NCI-H748 (cell line): ENCODE measurements around the gene IGSF9.
A peak's percentile ranks its signal among the peaks of the same experiment; 100 is the strongest.

Experiments used
- DNase-seq: peaks from one replicate; lab custom pipeline; 2025; ENCODE audit not compliant: unreplicated experiment; lab: John Stamatoyannopoulos, UW

The IGSF9 gene, protein sequence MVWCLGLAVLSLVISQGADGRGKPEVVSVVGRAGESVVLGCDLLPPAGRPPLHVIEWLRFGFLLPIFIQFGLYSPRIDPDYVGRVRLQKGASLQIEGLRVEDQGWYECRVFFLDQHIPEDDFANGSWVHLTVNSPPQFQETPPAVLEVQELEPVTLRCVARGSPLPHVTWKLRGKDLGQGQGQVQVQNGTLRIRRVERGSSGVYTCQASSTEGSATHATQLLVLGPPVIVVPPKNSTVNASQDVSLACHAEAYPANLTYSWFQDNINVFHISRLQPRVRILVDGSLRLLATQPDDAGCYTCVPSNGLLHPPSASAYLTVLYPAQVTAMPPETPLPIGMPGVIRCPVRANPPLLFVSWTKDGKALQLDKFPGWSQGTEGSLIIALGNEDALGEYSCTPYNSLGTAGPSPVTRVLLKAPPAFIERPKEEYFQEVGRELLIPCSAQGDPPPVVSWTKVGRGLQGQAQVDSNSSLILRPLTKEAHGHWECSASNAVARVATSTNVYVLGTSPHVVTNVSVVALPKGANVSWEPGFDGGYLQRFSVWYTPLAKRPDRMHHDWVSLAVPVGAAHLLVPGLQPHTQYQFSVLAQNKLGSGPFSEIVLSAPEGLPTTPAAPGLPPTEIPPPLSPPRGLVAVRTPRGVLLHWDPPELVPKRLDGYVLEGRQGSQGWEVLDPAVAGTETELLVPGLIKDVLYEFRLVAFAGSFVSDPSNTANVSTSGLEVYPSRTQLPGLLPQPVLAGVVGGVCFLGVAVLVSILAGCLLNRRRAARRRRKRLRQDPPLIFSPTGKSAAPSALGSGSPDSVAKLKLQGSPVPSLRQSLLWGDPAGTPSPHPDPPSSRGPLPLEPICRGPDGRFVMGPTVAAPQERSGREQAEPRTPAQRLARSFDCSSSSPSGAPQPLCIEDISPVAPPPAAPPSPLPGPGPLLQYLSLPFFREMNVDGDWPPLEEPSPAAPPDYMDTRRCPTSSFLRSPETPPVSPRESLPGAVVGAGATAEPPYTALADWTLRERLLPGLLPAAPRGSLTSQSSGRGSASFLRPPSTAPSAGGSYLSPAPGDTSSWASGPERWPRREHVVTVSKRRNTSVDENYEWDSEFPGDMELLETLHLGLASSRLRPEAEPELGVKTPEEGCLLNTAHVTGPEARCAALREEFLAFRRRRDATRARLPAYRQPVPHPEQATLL

GRCh38 chr1:159945483-159946241 is at the start of gene IGSF9:
IGSF9 (minus strand) TSS chr1:159945613; CDS start chr1:159943454, 2,159 bp downstream.
- peak; percentile 97 for DNase-seq

DNA sequence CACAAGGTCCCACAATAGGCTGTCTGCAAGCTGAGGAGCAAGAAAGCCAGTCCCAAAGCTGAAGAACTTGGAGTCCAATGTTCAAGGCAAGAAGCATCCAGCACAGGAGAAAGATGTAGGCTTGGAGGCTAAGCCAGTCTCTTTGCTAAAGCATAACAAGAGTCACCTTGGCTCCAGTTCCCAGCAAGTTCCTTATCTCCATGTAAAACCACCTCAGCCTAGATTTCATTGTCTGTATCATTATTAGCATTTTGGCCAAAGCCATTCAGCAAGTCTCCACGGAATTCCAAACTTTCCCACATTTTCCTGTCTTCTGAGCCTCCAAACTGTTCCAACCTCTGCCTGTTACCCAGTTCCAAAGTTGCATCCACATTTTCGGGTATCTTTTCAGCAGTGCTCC is 49.5 kb upstream of the IGSF9 start:
- no peak for DNase-seq

GRCh38 chr1:159993911-159994310 is 48.5 kb upstream of the IGSF9 start:
- DNase-seq: no peak

DNA sequence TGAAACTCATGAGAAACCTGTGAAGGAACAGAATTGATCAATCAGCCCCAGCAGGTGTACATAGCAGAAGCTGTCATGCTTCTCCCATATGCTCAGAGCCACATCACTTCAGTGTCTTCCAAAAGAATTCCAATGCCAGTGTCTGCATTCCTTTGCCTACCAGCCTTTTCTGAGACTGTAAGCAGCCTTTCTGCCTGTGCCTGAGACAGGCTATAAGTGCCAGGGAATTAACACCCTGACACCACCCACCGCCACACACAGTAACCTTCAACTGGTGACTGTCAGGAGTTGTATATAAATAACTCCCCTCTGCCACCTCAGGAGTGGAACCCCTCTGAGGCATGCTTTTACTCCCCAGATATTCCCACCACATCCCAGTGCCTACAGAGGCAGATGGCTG is 46.7 kb upstream of the IGSF9 start:
- DNase-seq: no peak

GRCh38 chr1:159991513-159991912 is 46.1 kb upstream of the IGSF9 start:
- no peak for DNase-seq

- no peak for DNase-seq
Measured at GRCh38 chr1:159990005-159990404, 44.6 kb upstream of the IGSF9 start.

GRCh38 chr1:159989581-159989980 is 44.2 kb upstream of the IGSF9 start:
- DNase-seq: no peak

DNA sequence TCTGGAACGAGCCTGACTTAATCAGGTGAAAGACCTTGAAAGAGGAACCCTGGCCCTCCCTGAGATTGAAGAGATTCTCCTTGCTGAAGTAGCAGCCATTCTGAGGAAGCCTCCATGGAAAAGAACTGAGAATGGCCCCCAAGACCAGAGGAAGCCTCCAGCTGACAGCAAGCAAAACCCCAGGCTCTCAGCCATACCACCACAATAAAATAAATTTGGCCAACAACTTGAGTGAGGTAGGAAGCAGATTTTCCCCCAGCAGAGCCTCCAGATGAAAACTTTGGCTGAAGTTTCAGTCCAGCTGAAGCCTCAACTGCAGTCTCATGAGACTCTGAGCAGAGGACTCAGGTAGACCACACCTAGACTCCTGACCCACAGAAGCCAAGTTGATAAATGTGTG is 42.6 kb upstream of the IGSF9 start:
- DNase-seq: no peak

GRCh38 chr1:159987186-159987585 is 41.8 kb upstream of the IGSF9 start:
- DNase-seq: no peak

DNA sequence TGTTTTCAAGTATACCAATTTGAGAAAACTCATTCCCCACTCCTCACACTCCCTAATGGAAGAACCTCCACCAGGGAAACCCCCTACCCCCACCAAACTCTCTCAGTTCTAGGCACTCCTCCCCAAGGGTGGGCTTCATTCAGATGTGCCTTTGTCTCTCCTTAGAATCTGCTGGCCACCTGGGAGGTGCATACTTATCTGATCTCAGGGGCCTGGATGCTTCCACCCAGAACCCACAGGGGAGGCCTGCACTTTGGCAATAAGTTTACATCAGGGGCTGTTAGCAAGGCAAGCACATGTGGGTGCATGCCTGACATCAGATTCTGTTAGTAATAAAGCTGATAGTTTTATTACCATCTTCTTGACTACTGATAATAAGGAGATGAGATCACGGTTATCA is 41.1 kb upstream of the IGSF9 start:
- DNase-seq: no peak

GRCh38 chr1:159986093-159986492 is 40.7 kb upstream of the IGSF9 start:
- DNase-seq: no peak

DNA sequence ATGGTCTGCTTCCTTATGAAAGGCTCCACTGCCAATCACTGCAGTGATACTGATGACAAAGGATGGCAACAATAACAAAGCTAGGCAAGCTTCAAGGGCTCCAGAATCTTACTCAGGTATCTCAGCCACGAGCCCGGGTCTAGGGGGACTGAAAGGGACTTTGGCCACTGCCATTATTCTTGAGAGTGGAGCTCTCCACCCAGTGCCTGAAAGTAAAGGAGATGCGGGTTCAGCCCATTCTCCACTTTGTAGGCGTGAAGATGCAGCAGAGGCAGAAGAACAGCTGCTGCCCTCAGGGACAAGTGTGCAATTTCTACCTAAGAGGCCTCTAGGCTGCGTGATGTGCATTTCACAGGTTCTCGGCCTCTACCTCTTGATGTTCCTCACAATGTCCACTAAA is 40.1 kb upstream of the IGSF9 start:
- no peak for DNase-seq

DNA sequence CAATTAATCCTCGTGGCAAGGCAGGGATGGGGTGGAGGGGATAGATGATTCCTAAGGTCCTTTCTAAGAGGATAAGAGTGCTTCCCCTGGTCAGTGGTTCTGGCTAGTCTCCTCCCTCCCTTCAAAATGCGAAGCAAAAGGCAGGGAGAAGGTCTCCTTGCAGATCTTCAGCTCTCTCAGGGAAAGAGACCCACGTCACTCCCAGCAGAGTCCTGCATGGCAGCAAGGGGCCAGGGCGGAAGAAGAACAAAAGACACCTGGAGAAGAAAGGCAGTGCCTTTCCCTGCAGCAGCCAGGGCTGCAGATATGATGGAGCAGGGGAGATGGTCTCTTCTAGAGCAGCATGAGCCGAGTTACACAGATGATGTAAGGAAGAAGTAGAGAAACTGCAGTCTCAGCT is 38.3 kb upstream of the IGSF9 start:
- no peak for DNase-seq

- no peak for DNase-seq
Measured at GRCh38 chr1:159982280-159982679, 36.9 kb upstream of the IGSF9 start.

DNA sequence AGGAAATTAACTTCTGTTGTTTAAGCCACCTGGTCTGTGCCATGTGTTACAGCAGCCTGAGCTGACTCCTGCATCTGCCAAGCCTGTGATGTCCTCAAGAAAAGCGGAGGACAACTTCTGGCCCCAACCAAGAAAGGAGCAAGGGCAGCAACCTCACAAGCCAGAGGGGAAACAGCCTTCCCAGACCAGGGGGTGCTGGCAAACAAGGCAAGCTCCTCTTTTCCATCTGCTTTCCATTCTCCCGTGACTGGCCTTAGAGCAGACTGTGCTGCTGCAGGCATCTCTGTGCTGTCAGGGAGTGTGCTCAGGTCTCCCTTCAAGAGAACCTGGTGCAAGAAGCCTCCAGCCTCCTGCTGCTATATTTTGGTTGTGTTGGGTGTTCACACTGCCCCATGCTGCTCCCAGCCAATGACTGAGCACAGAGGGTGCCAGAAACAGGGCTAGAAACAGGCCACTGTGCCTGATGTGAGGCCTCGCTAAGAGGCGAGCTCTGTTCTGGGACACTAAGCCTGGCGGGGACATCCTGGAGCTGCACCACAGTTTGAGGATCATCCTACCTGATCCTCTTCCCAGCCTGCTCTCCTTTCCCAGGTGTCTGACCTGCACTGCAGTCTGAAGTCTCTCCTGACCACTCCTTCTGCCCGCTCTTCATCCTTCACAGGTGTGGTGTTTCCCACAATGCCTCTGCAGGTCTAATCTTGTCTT is 36.1 kb upstream of the IGSF9 start:
- DNase-seq: no peak

DNA sequence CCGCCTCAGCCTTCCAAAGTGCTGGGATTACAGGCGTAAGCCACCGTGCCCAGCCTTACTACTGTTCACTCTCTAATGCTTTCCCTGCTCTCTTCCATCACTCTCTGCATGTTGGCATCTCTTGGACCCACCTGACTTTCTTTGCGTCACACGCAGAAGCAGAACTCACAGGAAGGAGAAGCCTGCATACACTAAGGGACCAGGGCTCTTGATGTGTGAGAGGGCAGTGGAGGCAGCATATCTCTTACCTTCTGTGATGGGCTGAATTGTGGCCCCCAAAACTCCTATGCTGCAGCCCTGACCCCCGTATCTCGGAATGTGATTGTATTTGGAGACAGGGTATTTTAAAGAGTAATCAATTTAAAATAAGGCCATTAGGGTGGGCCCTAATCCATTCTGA is 35.4 kb upstream of the IGSF9 start:
- DNase-seq: no peak

DNA sequence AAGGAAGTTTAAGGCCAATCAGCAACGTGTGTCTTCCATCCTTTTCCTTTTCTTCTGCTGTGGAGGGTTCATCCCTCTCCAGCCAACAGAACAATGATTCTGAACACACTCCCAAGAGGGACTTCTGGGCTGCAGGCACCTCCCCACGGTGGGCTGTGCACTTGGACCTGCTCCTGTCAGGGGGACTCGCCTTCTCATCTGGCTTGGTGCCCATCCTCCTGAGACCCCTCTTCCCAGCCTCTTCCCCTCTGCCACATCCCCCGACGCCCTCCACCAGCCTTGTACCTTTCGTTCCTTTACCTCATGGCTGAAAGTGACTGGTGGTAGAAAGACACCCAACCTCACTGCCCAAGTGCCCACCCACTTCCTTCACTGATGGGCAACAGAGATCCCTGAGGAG is 34.7 kb upstream of the IGSF9 start:
- no peak for DNase-seq

DNA sequence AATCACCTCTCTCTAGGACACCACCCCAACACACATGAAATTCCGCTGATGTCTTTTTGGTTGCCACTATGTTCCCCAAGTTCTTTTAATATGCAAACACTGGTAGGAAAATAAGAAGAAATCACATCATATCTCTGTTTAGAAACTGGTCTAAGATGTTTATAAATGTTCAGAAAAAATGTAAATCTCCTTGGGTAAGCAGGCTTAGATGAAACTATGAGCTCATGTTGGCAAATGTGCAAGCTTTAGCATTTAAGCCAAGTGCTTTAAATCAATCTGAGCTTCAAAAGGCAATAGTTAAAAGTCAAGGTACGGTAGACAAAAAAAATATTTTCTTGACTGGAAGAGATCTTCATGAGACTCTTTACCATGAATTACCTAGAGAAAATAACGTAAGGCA is 33.8 kb upstream of the IGSF9 start:
- no peak for DNase-seq

GRCh38 chr1:159978107-159978398 is 32.6 kb upstream of the IGSF9 start:
- no peak for DNase-seq

- no peak for DNase-seq
Measured at GRCh38 chr1:159977364-159978106, 32.1 kb upstream of the IGSF9 start.
